PFSK-1 (cell line): ENCODE measurements around the gene HDAC4.

Source experiments
- FOXP2 ChIP-seq: optimal IDR thresholded peaks from 2 replicates; pipeline ENCODE3; 2011; ENCODE audit warnings: borderline replicate concordance, control low read depth, inconsistent platforms; ENCODE audit not compliant: insufficient read depth; ENCODE audit errors: extremely low read length, extremely low read depth
- SIN3A ChIP-seq: IDR thresholded peaks from 2 replicates; pipeline ENCODE4 v1.6.1; 2012; ENCODE audit warnings: mild to moderate bottlenecking, low read length, moderate library complexity, borderline replicate concordance; ENCODE audit not compliant: insufficient read depth
- TF ChIP-seq, protein P1 (sequence below), 2 experiments: IDR thresholded peaks; 2 replicates each; pipeline versions ENCODE4 v1.6.1 to v1.8.0; 2011 to 2012; ENCODE audit warnings: low read depth in 2 of 2, low read length in 2 of 2, control low read depth in 1 of 2, inconsistent platforms in 1 of 2, mild to moderate bottlenecking in 1 of 2, moderate library complexity in 1 of 2; ENCODE audit not compliant: insufficient read depth in 1 of 2

DNA sequence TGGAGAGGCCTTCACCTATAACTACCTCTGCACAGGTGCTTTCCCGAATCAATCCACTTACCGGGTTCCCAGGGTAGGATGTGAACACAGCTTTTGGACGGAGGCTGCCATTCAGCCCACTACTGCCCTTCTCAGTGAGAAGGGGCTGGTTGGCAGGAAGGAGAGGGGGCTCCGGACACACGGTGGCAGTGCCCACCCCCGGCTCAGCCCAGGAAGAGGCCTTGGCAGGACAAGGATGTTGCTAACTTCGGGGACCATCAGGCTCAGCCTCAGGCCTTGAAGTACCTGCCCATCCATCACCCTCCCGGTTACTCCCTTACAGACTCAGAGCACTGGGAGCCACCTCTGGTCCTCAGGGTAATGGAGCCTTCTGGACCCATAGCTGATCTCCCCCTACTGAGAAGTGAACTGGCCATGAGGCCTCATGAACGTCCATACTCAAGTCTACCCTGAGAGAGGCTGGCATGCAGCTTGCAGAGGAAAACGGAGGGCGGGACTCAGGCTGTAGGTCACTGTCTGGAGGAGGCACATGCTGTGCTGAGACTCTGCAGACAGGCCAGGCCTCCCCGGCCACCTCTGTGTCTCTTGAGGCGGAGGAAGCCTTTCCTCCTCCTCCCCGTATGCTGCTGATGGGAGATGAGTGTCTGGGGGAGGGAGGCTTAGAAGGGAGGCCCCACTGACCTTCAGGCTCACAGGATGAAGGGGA lies 361.9 kb downstream of the HDAC4 start:
- TF ChIP-seq, protein P1, sequence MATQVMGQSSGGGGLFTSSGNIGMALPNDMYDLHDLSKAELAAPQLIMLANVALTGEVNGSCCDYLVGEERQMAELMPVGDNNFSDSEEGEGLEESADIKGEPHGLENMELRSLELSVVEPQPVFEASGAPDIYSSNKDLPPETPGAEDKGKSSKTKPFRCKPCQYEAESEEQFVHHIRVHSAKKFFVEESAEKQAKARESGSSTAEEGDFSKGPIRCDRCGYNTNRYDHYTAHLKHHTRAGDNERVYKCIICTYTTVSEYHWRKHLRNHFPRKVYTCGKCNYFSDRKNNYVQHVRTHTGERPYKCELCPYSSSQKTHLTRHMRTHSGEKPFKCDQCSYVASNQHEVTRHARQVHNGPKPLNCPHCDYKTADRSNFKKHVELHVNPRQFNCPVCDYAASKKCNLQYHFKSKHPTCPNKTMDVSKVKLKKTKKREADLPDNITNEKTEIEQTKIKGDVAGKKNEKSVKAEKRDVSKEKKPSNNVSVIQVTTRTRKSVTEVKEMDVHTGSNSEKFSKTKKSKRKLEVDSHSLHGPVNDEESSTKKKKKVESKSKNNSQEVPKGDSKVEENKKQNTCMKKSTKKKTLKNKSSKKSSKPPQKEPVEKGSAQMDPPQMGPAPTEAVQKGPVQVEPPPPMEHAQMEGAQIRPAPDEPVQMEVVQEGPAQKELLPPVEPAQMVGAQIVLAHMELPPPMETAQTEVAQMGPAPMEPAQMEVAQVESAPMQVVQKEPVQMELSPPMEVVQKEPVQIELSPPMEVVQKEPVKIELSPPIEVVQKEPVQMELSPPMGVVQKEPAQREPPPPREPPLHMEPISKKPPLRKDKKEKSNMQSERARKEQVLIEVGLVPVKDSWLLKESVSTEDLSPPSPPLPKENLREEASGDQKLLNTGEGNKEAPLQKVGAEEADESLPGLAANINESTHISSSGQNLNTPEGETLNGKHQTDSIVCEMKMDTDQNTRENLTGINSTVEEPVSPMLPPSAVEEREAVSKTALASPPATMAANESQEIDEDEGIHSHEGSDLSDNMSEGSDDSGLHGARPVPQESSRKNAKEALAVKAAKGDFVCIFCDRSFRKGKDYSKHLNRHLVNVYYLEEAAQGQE (IDR thresholded peaks at IDR 0.05; ENCODE audit: insufficient read depth in 1 of 2, low read depth in 2 of 2, low read length in 2 of 2): no peak
- TF ChIP-seq SIN3A: no peak
- no peak for TF ChIP-seq FOXP2
